SW 1271 (cell line): Measurements from ENCODE around the gene RBM38.

ENCODE experiments used
- DNase-seq, 2 experiments: peaks; one replicate each; lab custom pipeline; 2025; lab: John Stamatoyannopoulos, UW

The RBM38 gene

DNA sequence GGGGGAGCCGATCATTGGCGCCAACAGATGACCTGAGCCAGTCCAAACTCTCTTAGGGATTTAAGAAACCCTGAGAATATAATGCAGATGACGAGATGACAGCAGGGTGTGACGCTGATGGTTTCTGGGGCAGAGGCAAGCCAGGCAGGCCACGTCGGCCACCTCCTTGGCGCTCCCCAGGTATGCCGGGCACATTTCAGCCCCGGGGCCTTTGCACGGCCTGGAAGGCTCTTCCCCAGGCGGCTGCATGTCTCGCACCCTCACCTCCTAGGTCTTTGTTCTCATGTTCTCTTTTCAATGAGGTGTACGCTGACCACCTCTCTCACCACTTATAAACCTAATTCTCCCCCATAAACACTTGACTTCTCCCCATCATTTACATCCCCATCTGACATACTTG, 64.9 kb downstream of the RBM38 start:
- DNase-seq: no peak

- DNase-seq: no peak
These were observed 66.3 kb downstream of the RBM38 start for GRCh38 chr20:57457243-57458095.

GRCh38 chr20:57458400-57459160, 67.4 kb downstream of the RBM38 start:
- DNase-seq: no peak
